HEK293 (cell line): ENCODE data around the gene PLCD3.

Experiments
- BCL11A ChIP-seq: fragments of 450-650 bp; formaldehyde crosslinking; IDR thresholded peaks from 2 replicates; pipeline ENCODE4 v1.5.1; 2016; ENCODE audit warnings: low read depth, missing biosample characterization, missing genetic modification characterization
- GLIS1 ChIP-seq: fragments of 450-650 bp; formaldehyde crosslinking; IDR thresholded peaks from 2 replicates; pipeline ENCODE4 v1.5.1; 2016; ENCODE audit warnings: missing biosample characterization, missing genetic modification characterization
- HIC1 ChIP-seq: fragments of 450-650 bp; formaldehyde crosslinking; IDR thresholded peaks from 2 replicates; pipeline ENCODE4 v1.5.1; 2016; ENCODE audit warnings: missing biosample characterization, missing genetic modification characterization
- HOXA7 ChIP-seq: sonication (generic); formaldehyde crosslinking; IDR thresholded peaks from 2 replicates; pipeline ENCODE4 v1.8.1; 2022; ENCODE audit warnings: missing genetic modification reagents, borderline replicate concordance
- IKZF3 ChIP-seq: fragments of 450-650 bp; IDR thresholded peaks from 2 replicates; pipeline ENCODE4 v1.5.0; 2018; ENCODE audit warnings: missing biosample characterization, mild to moderate bottlenecking, missing genetic modification characterization, moderate library complexity
- KLF10 ChIP-seq: fragments of 450-650 bp; IDR thresholded peaks from 2 replicates; pipeline ENCODE4 v1.5.1; 2018; ENCODE audit warnings: missing biosample characterization, mild to moderate bottlenecking, missing genetic modification characterization
- SCRT2 ChIP-seq: fragments of 450-650 bp; formaldehyde crosslinking; IDR thresholded peaks from 2 replicates; pipeline ENCODE4 v1.5.1; 2016; ENCODE audit warnings: missing biosample characterization, missing genetic modification characterization
- SETDB1 ChIP-seq: IDR thresholded peaks from one replicate; pipeline ENCODE4 v1.6.1; 2017; ENCODE audit warnings: mild to moderate bottlenecking, low read length, moderate library complexity, mixed read lengths; ENCODE audit not compliant: insufficient read length
- SP7 ChIP-seq: fragments of 450-650 bp; formaldehyde crosslinking; IDR thresholded peaks from 2 replicates; pipeline ENCODE4 v1.5.1; 2016; ENCODE audit warnings: missing biosample characterization, missing genetic modification characterization
- YY1 ChIP-seq: fragments of 450-650 bp; formaldehyde crosslinking; IDR thresholded peaks from 2 replicates; pipeline ENCODE4 v1.5.1; 2018; ENCODE audit warnings: missing biosample characterization, missing genetic modification characterization
- ZBTB11 ChIP-seq: fragments of 450-650 bp; formaldehyde crosslinking; conservative IDR thresholded peaks from 2 replicates; pipeline ENCODE4 v1.5.1; 2016; ENCODE audit warnings: low read depth, missing biosample characterization, missing genetic modification characterization
- ZBTB26 ChIP-seq: fragments of 450-650 bp; formaldehyde crosslinking; optimal IDR thresholded peaks from 2 replicates; pipeline ENCODE3; 2016; ENCODE audit warnings: missing biosample characterization, mild to moderate bottlenecking, missing genetic modification characterization
- ZFP69B ChIP-seq: fragments of 450-650 bp; formaldehyde crosslinking; IDR thresholded peaks from 2 replicates; pipeline ENCODE4 v1.5.1; 2016; ENCODE audit warnings: missing biosample characterization, missing genetic modification characterization
- ZNF121 ChIP-seq: fragments of 450-650 bp; formaldehyde crosslinking; IDR thresholded peaks from 2 replicates; pipeline ENCODE4 v1.5.1; 2016; ENCODE audit warnings: missing biosample characterization, missing genetic modification characterization
- ZNF175 ChIP-seq: fragments of 450-650 bp; formaldehyde crosslinking; IDR thresholded peaks from 2 replicates; pipeline ENCODE4 v1.5.1; 2016; ENCODE audit warnings: missing biosample characterization, missing genetic modification characterization
- ZNF2 ChIP-seq: fragments of 450-650 bp; formaldehyde crosslinking; IDR thresholded peaks from 2 replicates; pipeline ENCODE4 v1.5.1; 2016; ENCODE audit warnings: missing biosample characterization, missing genetic modification characterization
- ZNF280C ChIP-seq: fragments of 450-650 bp; formaldehyde crosslinking; IDR thresholded peaks from 2 replicates; pipeline ENCODE4 v1.5.1; 2016; ENCODE audit warnings: missing biosample characterization, missing genetic modification characterization
- ZNF324 ChIP-seq: fragments of 450-650 bp; formaldehyde crosslinking; IDR thresholded peaks from 2 replicates; pipeline ENCODE4 v1.5.1; 2016; ENCODE audit warnings: missing biosample characterization, missing genetic modification characterization
- ZNF394 ChIP-seq: fragments of 450-650 bp; formaldehyde crosslinking; IDR thresholded peaks from 2 replicates; pipeline ENCODE4 v1.5.1; 2016; ENCODE audit warnings: missing biosample characterization, missing genetic modification characterization, mild to moderate bottlenecking, moderate library complexity, borderline replicate concordance
- ZNF423 ChIP-seq: fragments of 450-650 bp; formaldehyde crosslinking; IDR thresholded peaks from 2 replicates; pipeline ENCODE4 v1.5.1; 2016; ENCODE audit warnings: missing biosample characterization, missing genetic modification characterization
- ZNF501 ChIP-seq: fragments of 450-650 bp; formaldehyde crosslinking; IDR thresholded peaks from 2 replicates; pipeline ENCODE4 v1.5.1; 2016; ENCODE audit warnings: missing biosample characterization, missing genetic modification characterization
- ZNF555 ChIP-seq: fragments of 450-650 bp; formaldehyde crosslinking; conservative IDR thresholded peaks from 2 replicates; pipeline ENCODE4 v1.5.1; 2017; ENCODE audit warnings: missing biosample characterization, mild to moderate bottlenecking, missing genetic modification characterization, inconsistent platforms
- ZNF560 ChIP-seq: fragments of 450-650 bp; formaldehyde crosslinking; IDR thresholded peaks from 2 replicates; pipeline ENCODE4 v1.5.1; 2017; ENCODE audit warnings: missing biosample characterization, missing genetic modification characterization, borderline replicate concordance
- ZNF561 ChIP-seq: fragments of 450-650 bp; IDR thresholded peaks from 2 replicates; pipeline ENCODE4 v1.5.1; 2018; ENCODE audit warnings: missing biosample characterization, missing genetic modification characterization, borderline replicate concordance
- ZNF626 ChIP-seq: fragments of 450-650 bp; sonication (Bioruptor Pico); formaldehyde crosslinking; IDR thresholded peaks from 2 replicates; pipeline ENCODE4 v1.5.1; 2018; ENCODE audit warnings: missing biosample characterization, missing genetic modification characterization, inconsistent platforms
- ZNF629 ChIP-seq: fragments of 450-650 bp; formaldehyde crosslinking; IDR thresholded peaks from 2 replicates; pipeline ENCODE4 v1.5.1; 2017; ENCODE audit warnings: missing biosample characterization, missing genetic modification characterization
- ZNF692 ChIP-seq: fragments of 450-650 bp; formaldehyde crosslinking; IDR thresholded peaks from 2 replicates; pipeline ENCODE4 v1.5.1; 2016; ENCODE audit warnings: missing biosample characterization, missing genetic modification characterization
- ZNF76 ChIP-seq: fragments of 450-650 bp; formaldehyde crosslinking; IDR thresholded peaks from 2 replicates; pipeline ENCODE4; 2016; ENCODE audit warnings: low read depth, missing biosample characterization, missing genetic modification characterization, borderline replicate concordance

The PLCD3 gene

GRCh38 chr17:45135192-45135977, 3.1 kb upstream of the PLCD3 start, which contains the start of gene ACBD4 (continued):
- TF ChIP-seq ZBTB26 = peak; percentile 18
- TF ChIP-seq YY1 = peak; percentile 29; the same call in 1 of the 2 replicates
- peak; percentile 77 for TF ChIP-seq SCRT2 (tag by site-specific recombination)
- TF ChIP-seq ZNF280C (tag by site-specific recombination) = no peak
- peak; percentile 66 for TF ChIP-seq ZNF394 (tag by site-specific recombination)
- TF ChIP-seq ZNF2 (tag by site-specific recombination) = peak; percentile 95
- TF ChIP-seq ZFP69B (tag by site-specific recombination) = peak; percentile 55; the same call in 1 of the 2 replicates
- peak; percentile 70; the same call in 1 of the 2 replicates for TF ChIP-seq SP7
- TF ChIP-seq HIC1 (tag by site-specific recombination) = peak; percentile 93
- no peak for TF ChIP-seq ZNF555 (tag by site-specific recombination)
- 0 out of 2 replicates have a peak, but pooled peaks have one; percentile 24 for TF ChIP-seq ZNF76 (tag by site-specific recombination)
- TF ChIP-seq ZNF561 (tag by site-specific recombination) = peak; percentile 65; the same call in 1 of the 2 replicates
- TF ChIP-seq ZNF423 (tag by site-specific recombination) = peak; percentile 81
- TF ChIP-seq ZNF324 (tag by site-specific recombination) = peak; percentile 74; the same call in 1 of the 2 replicates
- peak; percentile 64; the same call in 1 of the 2 replicates for TF ChIP-seq KLF10
- TF ChIP-seq ZNF560 (tag by site-specific recombination) = no peak
- TF ChIP-seq ZNF175 (tag by site-specific recombination) = no peak
- peak; percentile 92 for TF ChIP-seq IKZF3 (tag by site-specific recombination)
- TF ChIP-seq ZNF692 (tag by site-specific recombination) = peak; percentile 53; the same call in 1 of the 2 replicates
- peak; percentile 85 for TF ChIP-seq GLIS1 (tag by site-specific recombination)
- peak; percentile 74 for TF ChIP-seq ZNF501 (tag by site-specific recombination)
- TF ChIP-seq ZNF629 (tag by site-specific recombination) = peak; percentile 82
- TF ChIP-seq ZBTB11 (tag by site-specific recombination) = 0 out of 2 replicates have a peak, but pooled peaks have one; percentile 11
- TF ChIP-seq BCL11A = peak; percentile 55
- peak; percentile 97 for TF ChIP-seq ZNF121
- peak; percentile 96 for TF ChIP-seq HOXA7 (CRISPR knock-in tag)
- TF ChIP-seq ZNF626 (tag by site-specific recombination) = no peak
- peak; percentile 61 for TF ChIP-seq SETDB1
